ENCODE measurements around the gene SYT1.
"Not testable (repeated sequence)": the region's sequence is repeated elsewhere in the genome, so short reads cannot be mapped to it uniquely, and the experiment has no call there.

SYT1 gene

DNA sequence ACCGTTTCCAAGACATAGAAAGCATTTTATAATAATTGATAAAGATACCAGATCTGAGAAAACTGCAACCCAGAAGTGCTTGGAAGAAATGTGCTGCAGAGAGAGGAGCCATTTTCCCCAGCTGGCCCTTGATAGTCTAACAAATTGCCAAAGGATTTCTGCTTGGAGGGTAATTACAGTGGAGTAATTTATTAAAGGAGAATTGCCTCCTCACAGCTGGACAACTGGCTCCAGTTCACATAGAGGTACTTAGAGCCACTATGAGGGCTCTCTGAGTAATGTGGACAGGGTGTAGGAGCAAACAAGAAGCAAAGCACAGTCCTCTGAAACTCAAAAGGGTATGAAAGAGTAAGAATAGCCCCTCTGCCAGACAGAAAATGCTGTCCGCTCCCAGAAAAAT is 335.6 kb downstream of the SYT1 start:
- in situ Hi-C loops (cut with MboI; ENCODE audit: low sequenced_read_pairs), result no loop called here

GRCh38 chr12:79203058-79203647 is 338.6 kb downstream of the SYT1 start:
- in situ Hi-C loops (cut with MboI; ENCODE audit: low sequenced_read_pairs), result no loop called here

DNA sequence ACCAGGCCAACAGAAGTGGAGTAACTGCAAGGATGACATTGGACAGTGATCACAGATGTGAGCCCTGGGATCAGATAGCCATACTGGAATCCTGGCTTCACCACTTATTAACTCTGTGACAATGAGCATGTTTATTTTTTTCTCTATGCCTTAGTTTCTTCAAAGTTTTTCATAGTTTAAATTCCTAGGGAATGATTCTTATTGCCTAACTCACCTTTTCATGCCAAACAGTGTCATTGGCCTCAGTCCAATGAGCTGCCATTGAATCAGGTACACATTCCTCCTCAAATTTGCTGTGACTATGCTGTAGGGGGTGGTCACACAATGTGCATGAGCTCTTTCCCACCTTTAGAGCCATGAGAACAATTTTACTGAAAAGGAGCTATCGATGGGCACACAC is 342.3 kb downstream of the SYT1 start:
- in situ Hi-C loops (cut with MboI; ENCODE audit: low sequenced_read_pairs), result no loop called here

- in situ Hi-C loops (cut with MboI; ENCODE audit: low sequenced_read_pairs), result not testable (repeated sequence)
Observed at GRCh38 chr12:79210403-79210802, 345.8 kb downstream of the SYT1 start.

- in situ Hi-C loops (cut with MboI; ENCODE audit: low sequenced_read_pairs), result no loop called here
Observed at GRCh38 chr12:79217306-79217705, 352.7 kb downstream of the SYT1 start.

- in situ Hi-C loops (cut with MboI; ENCODE audit: low sequenced_read_pairs), result no loop called here
Observed at GRCh38 chr12:79223210-79223609, 358.6 kb downstream of the SYT1 start.

DNA sequence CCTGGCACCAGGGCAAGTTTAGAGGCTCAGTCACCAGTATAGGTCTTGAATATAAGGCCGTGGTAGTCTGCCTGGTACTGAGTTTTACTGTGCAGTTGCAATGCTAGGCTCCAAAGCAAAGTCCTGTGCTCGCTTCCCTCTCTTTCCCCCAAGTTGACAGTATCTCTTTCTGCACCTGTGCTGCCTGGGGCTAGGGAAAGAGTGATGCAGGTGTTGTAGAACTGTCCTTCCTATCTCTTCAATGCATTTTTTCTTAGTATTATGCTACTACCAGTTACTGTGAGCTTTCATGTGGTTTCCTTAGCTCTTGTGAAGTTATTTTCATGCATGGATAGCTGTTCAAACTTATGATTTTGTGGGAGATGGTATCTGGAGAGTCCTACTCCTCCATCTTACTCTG is 359.2 kb downstream of the SYT1 start:
- in situ Hi-C loops (cut with MboI; ENCODE audit: low sequenced_read_pairs), result no loop called here

GRCh38 chr12:79227091-79227490 is 362.5 kb downstream of the SYT1 start:
- in situ Hi-C loops (cut with MboI; ENCODE audit: low sequenced_read_pairs), result no loop called here

DNA sequence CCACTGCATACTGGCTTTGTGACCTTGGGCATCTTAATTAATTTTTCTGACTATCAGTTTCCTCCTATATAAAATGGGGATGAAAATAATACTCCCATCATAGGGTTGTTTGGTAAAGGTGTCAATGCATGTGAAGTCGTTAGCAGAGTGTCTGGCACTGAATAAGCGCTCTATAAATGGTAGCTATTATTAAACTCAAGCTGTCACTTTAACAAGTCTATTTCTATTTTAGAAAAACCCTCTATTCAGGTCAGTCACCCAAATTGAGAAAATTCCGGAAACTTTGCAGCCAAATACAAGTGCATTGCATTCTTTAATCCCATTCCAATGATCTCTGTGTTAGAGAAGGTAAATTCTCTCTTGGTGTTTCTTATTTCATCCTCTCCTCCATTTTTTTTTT is 363.1 kb downstream of the SYT1 start:
- in situ Hi-C loops (cut with MboI; ENCODE audit: low sequenced_read_pairs), result no loop called here

- in situ Hi-C loops (cut with MboI; ENCODE audit: low sequenced_read_pairs), result no loop called here
Observed at GRCh38 chr12:79233341-79233781, 368.8 kb downstream of the SYT1 start.

GRCh38 chr12:79236920-79237319 is 372.3 kb downstream of the SYT1 start:
- in situ Hi-C loops (cut with MboI; ENCODE audit: low sequenced_read_pairs), result no loop called here

GRCh38 chr12:79238246-79238645 is 373.7 kb downstream of the SYT1 start:
- in situ Hi-C loops (cut with MboI; ENCODE audit: low sequenced_read_pairs), result no loop called here

GRCh38 chr12:79247494-79247893 is 382.9 kb downstream of the SYT1 start:
- in situ Hi-C loops (cut with MboI; ENCODE audit: low sequenced_read_pairs), result no loop called here

DNA sequence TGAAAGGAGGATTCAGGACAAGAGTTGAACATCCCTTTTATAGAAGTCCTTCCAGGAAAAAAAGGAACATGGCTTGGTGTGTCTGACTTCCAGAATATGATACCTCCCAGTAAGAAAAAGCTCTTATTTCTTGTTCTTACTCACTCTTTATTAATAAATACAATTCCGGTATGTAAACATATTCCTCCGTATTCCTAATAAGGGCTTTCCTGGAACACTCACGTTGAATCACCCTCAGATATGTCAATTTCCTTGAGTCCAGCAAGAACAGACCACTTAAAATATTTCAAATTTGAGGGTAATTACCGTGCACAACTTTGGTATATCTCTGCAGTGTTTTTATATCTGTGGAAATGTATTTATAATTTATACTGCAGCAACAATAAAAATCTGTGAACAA is 385.6 kb downstream of the SYT1 start:
- in situ Hi-C loops (cut with MboI; ENCODE audit: low sequenced_read_pairs), result no loop called here

- in situ Hi-C loops (cut with MboI; ENCODE audit: low sequenced_read_pairs), result no loop called here
Observed at GRCh38 chr12:79250960-79251755, 386.6 kb downstream of the SYT1 start.

DNA sequence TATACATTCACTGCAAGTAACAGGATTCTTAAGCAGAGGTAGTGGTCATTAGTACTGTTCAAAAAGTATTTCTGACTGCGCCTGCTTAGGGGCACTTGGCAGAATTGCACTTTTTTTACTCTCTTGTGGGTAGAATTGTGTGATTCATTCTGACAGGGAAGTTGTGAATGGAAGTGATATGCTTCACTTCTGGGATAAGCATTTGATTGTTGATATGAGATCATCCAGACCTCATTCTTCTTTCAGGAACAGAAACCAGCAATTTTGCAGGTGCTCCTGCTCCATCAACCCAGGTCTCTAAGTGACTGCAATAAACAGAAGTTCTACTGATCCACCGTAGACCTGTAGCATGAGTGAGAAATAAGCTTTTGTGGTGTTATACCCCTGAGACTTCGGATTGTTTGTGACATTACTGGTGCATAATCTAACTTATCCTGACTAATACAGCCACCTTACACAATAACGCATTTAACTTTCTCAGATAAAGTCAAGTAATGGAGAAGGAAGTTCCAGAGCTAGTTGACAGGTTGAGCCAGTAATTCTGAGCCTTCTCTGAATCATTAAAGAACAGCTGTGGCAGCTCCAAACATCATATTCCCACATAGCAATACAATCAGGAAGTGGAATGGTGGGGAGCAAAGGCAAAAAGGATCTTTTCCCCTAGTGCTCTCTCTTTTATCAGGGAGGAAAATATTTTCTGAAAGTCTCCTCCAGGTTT is 387.9 kb downstream of the SYT1 start:
- in situ Hi-C loops (cut with MboI; ENCODE audit: low sequenced_read_pairs), result no loop called here

DNA sequence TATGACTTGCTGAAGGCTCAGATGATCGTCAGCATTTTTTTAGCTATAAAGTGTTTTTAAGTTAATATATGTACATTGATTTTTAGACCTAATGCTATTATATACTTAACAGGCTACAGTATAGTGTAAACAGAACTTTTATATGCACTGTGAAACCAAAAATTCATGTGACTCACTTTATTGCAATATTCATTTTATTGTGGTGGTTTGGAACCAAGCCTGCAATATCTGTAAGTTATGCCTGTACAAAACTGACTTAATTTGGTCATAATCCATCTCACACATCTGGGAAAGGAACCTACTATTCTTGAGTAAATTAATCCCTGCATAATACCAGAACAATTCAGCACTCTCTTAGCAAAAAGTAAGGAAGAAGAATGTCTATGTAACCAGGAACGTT is 390.7 kb downstream of the SYT1 start:
- in situ Hi-C loops (cut with MboI; ENCODE audit: low sequenced_read_pairs), result no loop called here

DNA sequence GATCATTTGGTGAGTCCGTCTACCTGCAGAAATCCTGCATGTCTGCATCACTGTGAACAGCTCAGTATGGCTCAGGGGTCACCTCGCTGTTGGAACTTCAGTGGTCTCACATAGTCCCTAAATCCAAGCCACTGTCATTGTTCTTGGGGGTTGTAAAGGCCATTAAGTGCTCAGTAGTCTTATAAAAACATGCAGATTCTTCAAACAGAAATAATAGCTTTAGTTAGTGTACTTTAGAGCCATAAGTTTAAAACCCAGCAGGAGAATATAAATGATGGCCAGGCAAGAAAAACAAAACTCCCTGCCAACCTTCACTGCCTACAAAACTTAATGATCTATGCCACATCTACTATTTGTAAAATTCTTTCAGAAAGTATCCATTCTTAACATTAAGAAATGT is 396.3 kb downstream of the SYT1 start:
- in situ Hi-C loops (cut with MboI; ENCODE audit: low sequenced_read_pairs), result no loop called here

DNA sequence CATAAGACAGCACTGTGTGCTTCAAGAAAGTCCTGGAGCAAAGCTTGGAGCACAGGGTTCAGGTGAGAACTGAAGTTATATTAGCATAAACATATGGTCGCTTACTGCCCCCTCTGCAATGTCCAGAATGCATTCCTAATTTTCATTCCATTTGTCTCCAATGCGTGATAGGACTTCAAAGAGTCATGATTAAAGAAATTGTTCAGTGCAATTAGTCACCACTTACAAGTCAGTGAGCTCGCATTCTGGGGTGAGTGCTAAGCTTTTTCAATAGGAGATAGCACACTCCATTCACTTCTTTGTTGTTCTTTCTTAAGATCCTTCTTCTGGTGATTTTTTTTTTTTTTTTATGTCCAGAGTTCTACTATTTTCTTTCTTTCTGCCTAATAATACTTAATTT is 398.4 kb downstream of the SYT1 start:
- in situ Hi-C loops (cut with MboI; ENCODE audit: low sequenced_read_pairs), result no loop called here

- in situ Hi-C loops (cut with MboI; ENCODE audit: low sequenced_read_pairs), result no loop called here
Observed at GRCh38 chr12:79266343-79267144, 402.0 kb downstream of the SYT1 start.

DNA sequence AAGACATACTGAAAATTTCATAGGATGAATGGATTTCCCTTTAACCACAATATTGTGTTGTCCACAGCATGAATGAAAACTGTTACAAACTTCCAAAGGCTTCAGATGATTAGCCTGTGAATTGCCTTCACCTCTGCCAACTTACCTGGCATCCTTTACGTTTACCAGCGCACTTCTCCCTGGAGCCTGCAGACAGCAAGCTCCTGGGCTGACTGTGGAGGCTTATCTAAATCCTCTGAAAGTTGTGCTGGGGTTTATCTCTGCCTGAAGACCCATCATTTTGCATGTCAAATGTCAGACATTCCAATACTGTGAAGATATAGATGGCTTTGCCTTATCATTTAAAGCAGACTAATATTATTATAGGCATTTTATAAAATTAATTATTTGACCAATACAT is 403.0 kb downstream of the SYT1 start:
- in situ Hi-C loops (cut with MboI; ENCODE audit: low sequenced_read_pairs), result no loop called here
